IMR-90 (cell line): Measurements from ENCODE around the gene DOK6. TPM values are rescaled to one million over a fixed set of nuclear protein-coding genes. Genes with fewer than 3 reads are reported as not detected.
"Not testable (repeated sequence)": the region's sequence is repeated elsewhere in the genome, so short reads cannot be mapped to it uniquely, and the experiment has no call there.

Experiments used
- ATAC-seq: fragments of 200-7000 bp; cut with Tn5 transposase; 2 replicates; pipeline ENCODE4 v1.9.1; 2020; ENCODE audit warnings: low read depth, mild to moderate bottlenecking, moderate library complexity
- BruUV-seq: library from RNA; stranded (reverse); fragments of 400-500 nt; replicated peaks from 2 replicates; lab custom pipeline; 2021; lab: Mats Ljungman, UMichigan
- CTCF ChIA-PET: fragments of 300-600 bp; formaldehyde crosslinking; extraction: SDS; loops from one replicate; lab custom pipeline; 2021; ENCODE audit warnings: antibody characterized with exemption; lab: Yijun Ruan, JAX
- POLR2A ChIA-PET: fragments of 300-600 bp; sonication (Branson Sonifier 250); formaldehyde crosslinking; loops from one replicate; lab custom pipeline; 2022; ENCODE audit warnings: antibody characterized with exemption; ENCODE audit not compliant: unreplicated experiment; lab: Charles Lee
- DNase-seq: peaks from one replicate; pipeline ENCODE4 v3.0.0; 2013
- H2AFZ ChIP-seq: replicated peaks from 2 replicates; pipeline ENCODE3; 2013; ENCODE audit warnings: low read length, mild to moderate bottlenecking; ENCODE audit not compliant: poor library complexity
- H2AK5ac ChIP-seq: 2 replicates; pipeline ENCODE4 v1.6.1; 2013; ENCODE audit warnings: low read depth, low read length, inconsistent platforms
- H2AK9ac ChIP-seq: replicated peaks from 2 replicates; pipeline ENCODE3; 2013; ENCODE audit warnings: mild to moderate bottlenecking, low read depth, low read length, moderate library complexity; ENCODE audit not compliant: poor library complexity
- H2BK120ac ChIP-seq: 2 replicates; pipeline ENCODE4 v1.6.1; 2013; ENCODE audit warnings: low read depth, low read length, inconsistent platforms
- H2BK15ac ChIP-seq: 3 replicates; pipeline ENCODE4 v1.6.1; 2013; ENCODE audit warnings: low read depth, low read length, inconsistent platforms
- H2BK20ac ChIP-seq: 2 replicates; pipeline ENCODE4 v1.6.1; 2013; ENCODE audit warnings: low read depth, mild to moderate bottlenecking, inconsistent platforms, low read length, moderate library complexity
- H2BK5ac ChIP-seq: 2 replicates; pipeline ENCODE4 v1.6.1; 2013; ENCODE audit warnings: mild to moderate bottlenecking, low read depth, low read length, inconsistent platforms; ENCODE audit not compliant: poor library complexity, severe bottlenecking
- H3K14ac ChIP-seq: replicated peaks from 2 replicates; pipeline ENCODE4 v1.6.1; 2013; ENCODE audit warnings: low read depth, low read length, inconsistent platforms
- H3K18ac ChIP-seq: 2 replicates; pipeline ENCODE4 v1.6.1; 2013; ENCODE audit warnings: low read depth, low read length, control low read depth
- H3K23ac ChIP-seq: 2 replicates; pipeline ENCODE4 v1.6.1; 2013; ENCODE audit warnings: low read depth, low read length, inconsistent platforms
- H3K27ac ChIP-seq: 2 replicates; pipeline ENCODE4 v1.5.1; 2013; ENCODE audit warnings: mild to moderate bottlenecking, control low read depth, low read length; ENCODE audit not compliant: insufficient read depth
- H3K27me3 ChIP-seq: 2 replicates; pipeline ENCODE4 v1.6.1; 2013; ENCODE audit warnings: low read length; ENCODE audit not compliant: control insufficient read depth, insufficient read depth
- H3K36me3 ChIP-seq: 2 replicates; pipeline ENCODE4 v1.6.1; 2013; ENCODE audit warnings: low read length, mixed read lengths; ENCODE audit not compliant: control insufficient read depth, insufficient read depth
- H3K4ac ChIP-seq: 2 replicates; pipeline ENCODE4 v1.6.1; 2013; ENCODE audit warnings: low read depth, low read length, inconsistent platforms
- H3K4me1 ChIP-seq: 2 replicates; pipeline ENCODE4 v1.6.1; 2013; ENCODE audit warnings: low read length, mixed read lengths; ENCODE audit not compliant: control insufficient read depth, insufficient read depth
- H3K4me2 ChIP-seq: 2 replicates; pipeline ENCODE4 v1.6.1; 2013; ENCODE audit warnings: low read depth, mild to moderate bottlenecking, control low read depth, low read length, moderate library complexity
- H3K4me3 ChIP-seq: 2 replicates; pipeline ENCODE4 v1.5.1; 2013; ENCODE audit warnings: low read depth, mild to moderate bottlenecking, control low read depth, low read length, moderate library complexity; ENCODE audit not compliant: insufficient read depth
- H3K56ac ChIP-seq: 2 replicates; pipeline ENCODE4 v1.6.1; 2013; ENCODE audit warnings: low read length, inconsistent platforms; ENCODE audit not compliant: insufficient read depth; ENCODE audit errors: extremely low read depth
- H3K79me1 ChIP-seq, 2 experiments: 2 replicates each; pipeline ENCODE4 v1.6.1; 2013; ENCODE audit warnings: low read length in 2 of 2, inconsistent platforms in 1 of 2, low read depth in 1 of 2
- H3K9ac ChIP-seq: 2 replicates; pipeline ENCODE4 v1.6.1; 2013; ENCODE audit warnings: low read depth, low read length, control low read depth
- H3K9me1 ChIP-seq: 2 replicates; pipeline ENCODE4 v1.6.1; 2013; ENCODE audit warnings: low read length, inconsistent platforms; ENCODE audit not compliant: insufficient read depth
- H3K9me3 ChIP-seq: 2 replicates; pipeline ENCODE4 v1.6.1; 2013; ENCODE audit warnings: low read length; ENCODE audit not compliant: control insufficient read depth, insufficient read depth
- H4K20me1 ChIP-seq: 2 replicates; pipeline ENCODE4 v1.6.1; 2013; ENCODE audit warnings: low read length, inconsistent platforms; ENCODE audit not compliant: insufficient read depth
- H4K5ac ChIP-seq: 2 replicates; pipeline ENCODE4 v1.6.1; 2013; ENCODE audit warnings: mild to moderate bottlenecking, low read depth, low read length, control low read depth
- H4K8ac ChIP-seq, 2 experiments: 2 replicates each; pipeline ENCODE4 v1.6.1; 2013; ENCODE audit warnings: low read depth in 2 of 2, low read length in 2 of 2, control low read depth in 1 of 2, inconsistent platforms in 1 of 2
- H4K91ac ChIP-seq: 2 replicates; pipeline ENCODE4 v1.6.1; 2013; ENCODE audit warnings: low read depth, low read length, inconsistent platforms; ENCODE audit not compliant: insufficient read depth
- WGBS, 2 experiments: methylation state at CpG; one replicate each; pipeline versions ENCODE4 v1.1.5 to v1.1.7; 2013; ENCODE audit warnings: missing lambda C conversion rate in 2 of 2; ENCODE audit not compliant: insufficient read length in 1 of 2; ENCODE audit errors: extremely low coverage in 2 of 2; 5-methylcytosine and 5-hydroxymethylcytosine counted together
- dilution Hi-C: fragments of 300-500 bp; cut with HindIII; formaldehyde crosslinking; loops from one replicate; pipeline ENCODE4 v1.14.3; 2018; ENCODE audit warnings: low sequenced_read_pairs; ENCODE audit not compliant: unreplicated experiment
- in situ Hi-C: fragments of 300-500 bp; cut with MboI; formaldehyde crosslinking; loops from 3 replicates; pipeline ENCODE4 v1.14.3; 2019; ENCODE audit warnings: low sequenced_read_pairs, inconsistent platforms, mixed read lengths
- intact Hi-C: fragments of 100-400 bp; cut with micrococcal nuclease; formaldehyde crosslinking; loops from 2 replicates; pipeline ENCODE4 v1.10.0; 2022
- polyA plus RNA-seq, 3 experiments: library from polyadenylated mRNA; depleted of rRNA; stranded (reverse); fragments of >200 nt; gene quantifications; 2 replicates each; pipeline ENCODE4 v1.2.3, GENCODE V29; 2012; ENCODE audit warnings: low replicate concordance in 1 of 3
- total RNA-seq: library from RNA; depleted of rRNA; stranded (reverse); fragments of >200 nt; gene quantifications from 2 replicates; pipeline ENCODE4 v1.2.3, GENCODE V29; 2012

Gene DOK6
- total and polyA plus RNA-seq, 2 of the 4 experiments (the other 2 are of a cell fraction): 1.9 to 2.7 TPM

- H3K27ac ChIP-seq, H2BK15ac ChIP-seq, H3K9ac ChIP-seq, H3K9me3 ChIP-seq, H3K4me3 ChIP-seq, H2BK20ac ChIP-seq, H2BK5ac ChIP-seq, H2AK5ac ChIP-seq, H3K4ac ChIP-seq, DNase-seq, H3K36me3 ChIP-seq, H3K27me3 ChIP-seq, H2AFZ ChIP-seq, H4K8ac ChIP-seq, H3K56ac ChIP-seq, H3K23ac ChIP-seq, intact Hi-C loops, dilution Hi-C loops, CTCF ChIA-PET, H4K20me1 ChIP-seq, POLR2A ChIA-PET, H3K4me1 ChIP-seq, H3K9me1 ChIP-seq, H4K5ac ChIP-seq, H2AK9ac ChIP-seq, H3K79me1 ChIP-seq, in situ Hi-C loops, H3K14ac ChIP-seq, H3K18ac ChIP-seq, H4K91ac ChIP-seq, H3K4me2 ChIP-seq, H2BK120ac ChIP-seq, ATAC-seq, BruUV-seq: not testable (repeated sequence)
- 33% methylated on average over 1 of the region's 1 CpG; no CpG with 5 or more reads in 1 of the 2 experiments for WGBS, 2 experiments
Measured at GRCh38 chr18:69359768-69360167, 40.9 kb upstream of the DOK6 start.
